NCI-H460 (cell line): Measurements from ENCODE around the gene FKBP11. TPM values are rescaled to one million over a fixed set of nuclear protein-coding genes. Genes with fewer than 3 reads are reported as not detected.
"Not testable (repeated sequence)": the region's sequence is repeated elsewhere in the genome, so short reads cannot be mapped to it uniquely, and the experiment has no call there.

ENCODE experiments used
- DNase-seq: peaks from one replicate; pipeline ENCODE4 v3.0.0-alpha.2; 2016; ENCODE audit warnings: low read depth; ENCODE audit errors: extremely low read depth
- total RNA-seq: library from RNA; depleted of rRNA; stranded (reverse); fragments of >200 nt; shearing (Covaris generic); gene quantifications from 2 replicates; pipeline ENCODE4 v1.2.3, GENCODE V29; 2014

The FKBP11 gene
- total RNA-seq, 1 experiment from 2014 or later, result 54.6 TPM

- no peak for DNase-seq
Observed at GRCh38 chr12:48917857-48918537, 7.3 kb downstream of the FKBP11 start.

- DNase-seq, result no peak
Observed at GRCh38 chr12:48910196-48910595, 15.1 kb downstream of the FKBP11 start.

GRCh38 chr12:48909698-48910097 lies 15.6 kb downstream of the FKBP11 start:
- not testable (repeated sequence) for DNase-seq

- DNase-seq, result no peak
Observed at GRCh38 chr12:48907245-48907644, 18.0 kb downstream of the FKBP11 start.

- peak; percentile 86 for DNase-seq
Observed at GRCh38 chr12:48903982-48904411, 21.3 kb downstream of the FKBP11 start.

- DNase-seq, result peak; percentile 43
Observed at GRCh38 chr12:48903363-48903981, 21.8 kb downstream of the FKBP11 start.

GRCh38 chr12:48901278-48901677 lies 24.0 kb downstream of the FKBP11 start:
- no peak for DNase-seq

- no peak for DNase-seq
Observed at GRCh38 chr12:48899651-48900050, 25.6 kb downstream of the FKBP11 start.

GRCh38 chr12:48894271-48894670 lies 31.0 kb downstream of the FKBP11 start:
- DNase-seq, result no peak

- peak; percentile 75 for DNase-seq
Observed at GRCh38 chr12:48890657-48891418, 34.5 kb downstream of the FKBP11 start.

GRCh38 chr12:48889679-48890078 lies 35.6 kb downstream of the FKBP11 start:
- no peak for DNase-seq

GRCh38 chr12:48883305-48884161 lies 41.8 kb downstream of the FKBP11 start:
- no peak for DNase-seq

- no peak for DNase-seq
Observed at GRCh38 chr12:48882972-48883304, 42.4 kb downstream of the FKBP11 start.

- no peak for DNase-seq
Observed at GRCh38 chr12:48882315-48882687, 43.0 kb downstream of the FKBP11 start.

GRCh38 chr12:48881686-48882314 lies 43.5 kb downstream of the FKBP11 start:
- DNase-seq, result no peak

- no peak for DNase-seq
Observed at GRCh38 chr12:48880647-48881046, 44.6 kb downstream of the FKBP11 start.

GRCh38 chr12:48878548-48878947 lies 46.7 kb downstream of the FKBP11 start:
- no peak for DNase-seq

- no peak for DNase-seq
Observed at GRCh38 chr12:48875944-48876515, 49.3 kb downstream of the FKBP11 start.

- DNase-seq, result not testable (repeated sequence)
Observed at GRCh38 chr12:48873534-48873933, 51.8 kb downstream of the FKBP11 start.

GRCh38 chr12:48873096-48873495 lies 52.2 kb downstream of the FKBP11 start:
- DNase-seq, result no peak
